Measurements from ENCODE around the gene ARHGEF6.

DNA sequence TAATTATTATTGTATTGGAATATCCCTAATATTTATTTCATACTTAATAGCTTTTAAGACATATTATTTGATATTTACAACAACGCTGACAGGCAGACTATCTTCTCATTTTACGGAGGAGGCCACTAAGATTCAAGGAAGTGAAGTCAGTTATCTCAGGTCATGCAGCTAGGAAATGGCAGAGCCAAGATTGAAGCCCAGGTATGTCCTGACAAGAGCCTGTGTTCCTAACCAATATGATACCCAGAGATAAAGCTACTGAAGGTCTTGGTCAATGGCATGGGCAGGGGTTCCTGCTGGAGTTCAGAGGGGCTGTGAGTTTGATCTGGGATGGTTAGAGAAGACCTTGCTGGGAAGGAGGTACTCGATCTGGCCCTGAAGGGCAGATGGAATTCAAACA, 47.1 kb downstream of the ARHGEF6 start:
- TF ChIP-seq POLR2A (IDR thresholded peaks at IDR 0.05), result no peak
- TF ChIP-seq, protein P1, sequence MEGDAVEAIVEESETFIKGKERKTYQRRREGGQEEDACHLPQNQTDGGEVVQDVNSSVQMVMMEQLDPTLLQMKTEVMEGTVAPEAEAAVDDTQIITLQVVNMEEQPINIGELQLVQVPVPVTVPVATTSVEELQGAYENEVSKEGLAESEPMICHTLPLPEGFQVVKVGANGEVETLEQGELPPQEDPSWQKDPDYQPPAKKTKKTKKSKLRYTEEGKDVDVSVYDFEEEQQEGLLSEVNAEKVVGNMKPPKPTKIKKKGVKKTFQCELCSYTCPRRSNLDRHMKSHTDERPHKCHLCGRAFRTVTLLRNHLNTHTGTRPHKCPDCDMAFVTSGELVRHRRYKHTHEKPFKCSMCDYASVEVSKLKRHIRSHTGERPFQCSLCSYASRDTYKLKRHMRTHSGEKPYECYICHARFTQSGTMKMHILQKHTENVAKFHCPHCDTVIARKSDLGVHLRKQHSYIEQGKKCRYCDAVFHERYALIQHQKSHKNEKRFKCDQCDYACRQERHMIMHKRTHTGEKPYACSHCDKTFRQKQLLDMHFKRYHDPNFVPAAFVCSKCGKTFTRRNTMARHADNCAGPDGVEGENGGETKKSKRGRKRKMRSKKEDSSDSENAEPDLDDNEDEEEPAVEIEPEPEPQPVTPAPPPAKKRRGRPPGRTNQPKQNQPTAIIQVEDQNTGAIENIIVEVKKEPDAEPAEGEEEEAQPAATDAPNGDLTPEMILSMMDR (IDR thresholded peaks at IDR 0.05), result no peak

All from adrenal gland (tissue), 5 donors.